HG03139 (cell line): ENCODE results near the gene DTNB.
"Not testable (repeated sequence)": the region's sequence is repeated elsewhere in the genome, so short reads cannot be mapped to it uniquely, and the experiment has no call there.

Experiments used
- ATAC-seq: cut with Tn5 transposase; IDR thresholded peaks from one replicate; pipeline ENCODE4 v1.9.1; 2021; ENCODE audit not compliant: unreplicated experiment

Gene DTNB

DNA sequence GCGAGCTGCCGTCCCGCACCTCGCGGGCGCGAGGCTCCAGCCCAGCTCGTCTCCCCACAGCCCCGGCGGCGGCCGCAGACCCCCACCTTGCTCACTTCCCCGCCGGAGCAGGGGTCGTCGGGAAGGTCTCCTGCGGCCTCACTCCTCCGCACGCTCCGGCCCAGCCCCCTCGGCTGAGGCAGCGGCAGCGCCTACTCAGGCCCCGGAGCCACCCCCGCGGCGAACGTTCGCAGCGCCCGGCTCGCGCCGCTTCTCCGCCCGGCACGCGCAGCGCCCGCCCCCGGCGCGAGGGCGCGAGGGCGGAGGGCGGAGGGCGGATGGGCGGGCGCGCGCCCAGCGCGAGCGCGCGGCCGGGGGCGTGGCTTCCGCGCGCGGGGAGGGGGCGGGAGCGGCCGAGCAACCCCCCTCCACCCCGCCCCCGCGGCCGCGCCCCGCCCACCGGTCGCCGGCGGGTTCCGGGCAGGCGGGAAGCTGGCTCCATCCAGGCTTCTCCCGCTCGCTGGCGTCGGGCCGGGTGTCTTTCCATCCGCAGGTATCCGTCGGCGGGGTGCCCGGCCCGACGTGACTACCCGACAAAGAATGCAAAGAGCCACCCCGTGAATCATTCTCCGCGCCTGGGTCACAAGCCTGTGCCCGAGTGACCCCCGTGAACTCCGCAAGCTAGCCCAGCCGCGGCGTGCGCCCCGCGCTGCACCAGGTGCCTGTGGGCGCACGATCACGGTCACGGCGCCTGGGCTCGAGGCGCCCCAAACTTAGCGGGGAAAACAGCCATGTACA, at the start of gene DTNB:
TSS of gene DTNB (minus strand) at position 278 of the 777 bp plus-strand sequence. CDS start 20,917 bp downstream, outside the sequence.
- peak; percentile 55 for ATAC-seq

- ATAC-seq = no peak
Measured at GRCh38 chr2:25722224-25722623, 48.8 kb upstream of the DTNB start.

DNA sequence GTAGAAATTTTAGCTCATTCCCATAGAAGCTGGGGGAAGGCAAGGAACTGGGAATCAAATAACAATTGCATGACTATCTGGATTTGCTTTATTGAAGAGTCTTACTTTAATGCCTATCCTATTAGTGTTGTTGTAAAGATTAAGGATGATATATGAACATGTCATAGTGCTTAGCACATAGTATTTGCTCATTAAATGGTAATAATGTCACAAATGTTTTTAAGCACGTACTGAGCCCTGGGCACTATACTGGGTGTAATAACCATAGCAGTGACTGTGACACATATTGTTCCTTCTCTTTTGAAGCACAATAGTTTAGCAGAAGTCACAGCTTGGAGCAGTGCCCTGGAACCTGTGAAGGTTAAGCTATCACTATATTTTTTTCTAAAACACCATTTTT, 47.2 kb upstream of the DTNB start:
- ATAC-seq = no peak

GRCh38 chr2:25714740-25715139, 41.4 kb upstream of the DTNB start:
- no peak for ATAC-seq

DNA sequence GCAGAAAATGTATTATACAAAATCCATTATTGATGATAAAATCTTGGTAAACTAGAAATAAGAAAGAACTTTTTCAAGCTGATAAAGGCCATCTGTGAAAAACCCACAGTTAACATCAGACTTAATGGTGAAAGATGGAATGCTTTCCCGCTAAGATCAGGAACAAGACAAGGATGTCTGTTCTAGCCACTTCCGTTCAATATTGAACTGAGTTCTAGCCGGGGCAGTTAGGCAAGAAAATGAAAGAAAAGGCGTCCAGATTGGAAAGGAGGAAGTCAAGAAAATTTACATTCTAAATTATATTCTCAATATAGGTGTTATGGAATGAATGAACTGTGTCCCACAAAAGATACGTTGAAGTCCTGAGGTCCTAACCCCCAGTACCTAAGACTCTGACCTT, 39.1 kb upstream of the DTNB start:
- no peak for ATAC-seq

GRCh38 chr2:25711675-25712354, 38.4 kb upstream of the DTNB start:
- ATAC-seq = no peak

- ATAC-seq = no peak
Measured at GRCh38 chr2:25710750-25711149, 37.4 kb upstream of the DTNB start.

DNA sequence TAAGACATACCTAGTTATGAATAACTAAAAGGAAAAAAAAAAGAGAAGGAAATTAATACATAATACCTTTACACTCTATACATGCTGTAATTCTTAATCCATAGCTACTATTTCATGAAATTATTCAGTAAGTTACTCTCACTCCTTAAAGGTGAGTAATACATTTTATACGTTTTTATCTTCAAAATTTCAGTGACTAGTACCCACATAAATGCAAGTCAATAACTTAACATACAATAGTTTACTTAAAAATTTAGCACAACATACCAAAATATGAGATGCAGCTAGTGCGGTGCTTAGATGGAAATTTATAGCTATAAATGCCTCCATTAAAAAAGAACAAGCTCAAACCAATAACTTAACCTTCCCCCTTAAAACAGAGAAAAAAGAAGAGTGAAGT, 36.0 kb upstream of the DTNB start:
- no peak for ATAC-seq

GRCh38 chr2:25707927-25708590, 34.7 kb upstream of the DTNB start:
- ATAC-seq = no peak

DNA sequence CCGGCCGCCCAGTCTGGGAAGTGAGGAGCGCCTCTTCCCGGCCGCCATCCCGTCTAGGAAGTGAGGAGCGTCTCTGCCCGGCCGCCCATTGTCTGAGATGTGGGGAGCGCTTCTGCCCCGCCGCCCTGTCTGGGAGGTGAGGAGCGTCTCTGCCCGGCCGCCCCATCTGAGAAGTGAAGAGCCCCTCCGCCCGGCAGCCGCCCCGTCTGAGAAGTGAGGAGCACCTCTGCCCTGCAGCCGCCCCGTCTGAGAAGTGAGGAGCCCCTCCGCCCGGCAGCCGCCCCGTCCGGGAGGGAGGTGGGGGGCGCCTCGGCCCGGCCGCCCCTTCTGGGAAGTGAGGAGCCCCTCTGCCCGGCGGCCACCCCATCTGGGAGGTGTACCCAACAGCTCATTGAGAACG, 32.2 kb upstream of the DTNB start:
- ATAC-seq = not testable (repeated sequence)

DNA sequence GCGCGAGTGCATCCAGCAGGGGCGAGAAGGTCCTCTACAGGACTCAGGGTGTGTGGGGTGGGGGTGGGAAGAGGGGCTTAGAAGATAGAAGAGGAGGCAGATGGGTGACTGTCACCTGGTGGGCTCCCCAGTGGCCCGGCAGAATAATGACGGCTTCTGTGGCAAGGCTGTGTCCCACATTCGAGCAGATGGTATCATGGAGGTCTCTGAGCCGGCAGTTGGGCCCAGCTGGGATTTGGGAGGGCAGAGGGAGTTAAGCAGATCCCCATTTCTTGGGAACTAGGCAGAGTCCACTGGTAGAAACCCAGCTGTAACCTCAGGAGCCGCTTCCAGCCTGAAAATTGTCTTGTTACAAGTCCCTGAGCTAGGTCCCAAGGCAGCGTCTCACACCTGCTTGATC, 28.4 kb upstream of the DTNB start:
- no peak for ATAC-seq

GRCh38 chr2:25700221-25700660, 26.9 kb upstream of the DTNB start:
- no peak for ATAC-seq

DNA sequence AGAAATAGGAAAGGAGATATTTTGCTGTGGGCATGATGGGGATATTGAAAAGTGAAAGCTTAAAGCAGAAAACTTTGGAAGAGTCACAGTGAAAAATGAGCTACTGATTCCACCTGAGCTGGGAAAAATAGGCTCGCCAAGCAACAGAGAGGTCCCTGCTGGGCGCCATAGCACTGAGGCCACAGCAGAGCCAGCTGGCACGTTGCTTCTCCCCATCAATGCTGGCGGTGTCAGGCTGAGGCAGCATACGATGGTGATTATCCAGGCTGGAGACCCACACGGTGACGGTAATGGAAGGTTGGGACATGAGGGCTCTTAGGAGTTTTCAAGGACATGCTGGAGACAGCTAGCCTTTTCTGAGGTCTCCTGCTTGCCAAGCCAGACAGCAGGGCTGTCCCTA, 25.8 kb upstream of the DTNB start:
- ATAC-seq = no peak

DNA sequence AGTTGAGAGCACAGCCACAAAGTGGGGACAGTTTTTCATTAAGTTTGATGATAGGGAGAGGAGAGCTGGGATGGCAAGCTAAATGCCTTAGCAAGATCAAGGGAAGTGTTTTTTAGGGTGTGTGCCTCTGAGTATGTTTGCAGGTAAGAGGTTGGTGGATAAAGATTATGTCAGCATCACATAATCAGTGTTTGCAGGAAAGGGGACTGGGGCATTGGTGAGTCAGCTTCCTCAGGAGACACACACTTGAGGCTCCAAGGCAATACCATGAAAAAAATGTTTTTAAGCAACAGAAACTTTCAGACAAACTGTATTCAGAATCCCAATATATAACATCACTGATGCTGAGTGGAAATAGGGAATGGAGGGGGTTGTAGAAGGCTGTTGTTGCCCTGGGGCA, 25.4 kb upstream of the DTNB start:
- no peak for ATAC-seq

- no peak for ATAC-seq
Measured at GRCh38 chr2:25697559-25698341, 24.4 kb upstream of the DTNB start.

DNA sequence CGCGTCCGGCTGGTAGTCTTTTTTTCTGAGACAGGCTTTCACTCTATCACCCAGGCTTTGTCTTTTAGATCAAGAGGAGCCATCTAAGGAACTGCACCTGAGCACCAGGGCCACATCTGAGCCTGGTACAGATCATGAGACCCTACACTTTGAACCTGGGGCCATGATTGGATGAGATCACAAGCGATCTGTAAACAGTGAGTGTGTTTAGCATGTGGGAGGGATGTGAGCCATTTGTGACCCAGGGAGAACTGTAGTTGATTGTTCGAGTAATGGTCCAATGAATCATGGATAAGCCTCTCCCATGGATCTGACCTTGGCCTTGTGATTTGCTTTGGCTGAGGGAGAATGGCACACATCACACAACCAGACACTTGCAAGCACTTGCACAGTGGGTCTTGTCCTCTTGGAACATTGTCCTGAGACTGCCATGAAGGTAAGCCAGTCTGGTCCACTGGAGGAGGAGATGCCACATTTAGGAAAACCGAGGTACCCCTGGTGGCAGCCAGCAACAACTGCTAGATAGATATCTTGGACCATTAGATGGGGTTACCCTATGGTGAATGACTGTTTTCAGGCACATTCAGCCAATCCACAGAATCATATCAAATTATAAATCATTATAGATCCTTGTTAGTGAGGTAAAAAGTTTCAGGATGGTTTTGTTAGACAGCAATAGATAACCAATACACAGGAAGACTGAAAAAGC, 19.5 kb upstream of the DTNB start:
- no peak for ATAC-seq

GRCh38 chr2:25692143-25692542, 18.8 kb upstream of the DTNB start:
- ATAC-seq = no peak

DNA sequence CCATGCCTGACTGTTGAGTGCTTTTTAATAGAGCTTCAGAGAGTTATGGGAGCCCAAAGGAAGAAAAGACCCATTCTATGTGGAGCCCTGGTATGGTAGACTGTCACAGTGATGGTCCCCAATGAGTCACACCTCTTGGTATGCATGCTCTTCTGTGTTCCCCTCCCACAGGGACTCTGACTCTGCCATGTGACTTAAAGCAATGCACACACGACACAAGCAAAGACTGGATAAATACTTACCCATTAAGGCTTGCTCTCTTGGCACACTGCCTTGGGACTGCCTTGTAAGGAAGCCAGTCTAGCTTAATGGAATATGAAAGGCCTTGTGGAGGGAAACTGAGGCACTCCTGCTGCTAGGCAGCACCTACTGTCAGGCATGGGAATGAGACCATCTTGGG, 16.7 kb upstream of the DTNB start:
- no peak for ATAC-seq

DNA sequence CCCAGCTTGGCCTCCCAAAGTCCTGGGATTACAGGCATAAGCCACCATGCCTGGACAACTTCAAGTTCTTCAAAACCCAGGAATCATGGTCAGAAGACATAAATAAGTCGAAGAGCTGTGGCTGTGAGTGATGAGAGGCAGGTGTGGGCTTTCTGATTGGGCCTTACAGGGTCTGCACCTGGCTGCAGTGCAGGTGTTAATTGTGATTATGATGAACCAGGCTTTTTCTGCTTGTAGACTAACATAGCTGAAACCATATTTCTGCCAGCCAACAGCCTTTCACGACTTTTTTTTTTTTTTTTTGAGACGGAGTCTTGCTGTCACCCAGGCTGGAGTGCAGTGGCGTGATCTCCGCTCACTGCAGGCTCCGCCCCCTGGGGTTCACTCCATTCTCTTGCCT, 14.9 kb upstream of the DTNB start:
- ATAC-seq = no peak

DNA sequence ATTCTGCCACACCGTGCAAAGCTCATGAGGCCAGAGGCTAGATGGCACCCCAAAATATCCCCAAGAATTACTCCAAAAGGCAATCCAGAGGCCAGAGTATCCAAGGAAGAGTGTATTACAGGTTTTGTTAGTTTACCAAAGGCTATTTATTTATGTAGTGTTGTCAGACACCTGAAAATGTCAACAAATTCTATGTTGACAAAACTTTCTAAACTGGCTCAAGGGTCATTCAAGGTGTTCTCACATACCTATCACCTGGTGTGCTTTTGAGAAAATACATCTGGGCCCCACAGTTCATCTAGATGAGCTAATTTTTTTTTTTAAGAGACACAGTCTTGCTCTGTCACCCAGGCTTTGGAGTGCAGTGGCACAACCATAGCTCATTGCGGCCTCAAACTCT, 12.4 kb upstream of the DTNB start:
- no peak for ATAC-seq
